GM12873 (cell line): ENCODE measurements around the gene GRAP2.

Experiments used
- TF ChIP-seq, protein P1 (sequence below): IDR thresholded peaks from 2 replicates; pipeline ENCODE4 v1.5.1; 2012; ENCODE audit warnings: low read depth, mild to moderate bottlenecking, moderate library complexity, low read length, control low read depth; ENCODE audit not compliant: insufficient read depth; ENCODE audit errors: missing control alignments

The GRAP2 gene

GRCh38 chr22:40009951-40010671 is 109.2 kb downstream of the GRAP2 start:
- TF ChIP-seq, protein P1, sequence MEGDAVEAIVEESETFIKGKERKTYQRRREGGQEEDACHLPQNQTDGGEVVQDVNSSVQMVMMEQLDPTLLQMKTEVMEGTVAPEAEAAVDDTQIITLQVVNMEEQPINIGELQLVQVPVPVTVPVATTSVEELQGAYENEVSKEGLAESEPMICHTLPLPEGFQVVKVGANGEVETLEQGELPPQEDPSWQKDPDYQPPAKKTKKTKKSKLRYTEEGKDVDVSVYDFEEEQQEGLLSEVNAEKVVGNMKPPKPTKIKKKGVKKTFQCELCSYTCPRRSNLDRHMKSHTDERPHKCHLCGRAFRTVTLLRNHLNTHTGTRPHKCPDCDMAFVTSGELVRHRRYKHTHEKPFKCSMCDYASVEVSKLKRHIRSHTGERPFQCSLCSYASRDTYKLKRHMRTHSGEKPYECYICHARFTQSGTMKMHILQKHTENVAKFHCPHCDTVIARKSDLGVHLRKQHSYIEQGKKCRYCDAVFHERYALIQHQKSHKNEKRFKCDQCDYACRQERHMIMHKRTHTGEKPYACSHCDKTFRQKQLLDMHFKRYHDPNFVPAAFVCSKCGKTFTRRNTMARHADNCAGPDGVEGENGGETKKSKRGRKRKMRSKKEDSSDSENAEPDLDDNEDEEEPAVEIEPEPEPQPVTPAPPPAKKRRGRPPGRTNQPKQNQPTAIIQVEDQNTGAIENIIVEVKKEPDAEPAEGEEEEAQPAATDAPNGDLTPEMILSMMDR: no peak

- TF ChIP-seq, protein P1: no peak
These were observed 109.9 kb downstream of the GRAP2 start for GRCh38 chr22:40010746-40011145.

DNA sequence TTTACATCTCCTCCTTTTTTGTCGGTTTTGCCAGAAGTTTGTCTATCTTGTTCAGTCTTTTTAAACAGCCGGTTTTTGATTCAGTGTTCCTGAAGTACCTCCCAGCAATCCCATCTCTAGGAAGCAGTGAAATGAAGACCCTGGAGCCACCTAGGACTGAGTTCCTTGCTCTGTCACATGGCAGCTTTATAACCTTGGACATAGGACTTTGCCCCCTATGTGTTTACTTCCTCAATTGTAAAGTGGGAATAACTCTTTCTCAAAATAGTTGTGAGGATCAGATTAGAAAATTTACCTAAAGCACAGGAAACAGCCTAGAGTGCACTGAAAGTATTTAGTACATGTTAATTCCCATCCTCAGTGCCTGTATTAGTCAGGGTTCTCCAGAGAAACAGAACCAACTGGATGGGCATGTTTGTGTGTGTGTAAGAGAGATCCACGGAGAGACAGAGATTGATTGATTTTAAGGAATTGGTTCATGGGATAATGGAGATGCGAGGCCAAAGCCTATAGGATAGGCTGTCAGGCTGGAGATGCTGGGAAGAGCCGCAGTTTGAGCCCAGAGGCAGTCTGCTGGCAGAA is 113.9 kb downstream of the GRAP2 start:
- TF ChIP-seq, protein P1: no peak

DNA sequence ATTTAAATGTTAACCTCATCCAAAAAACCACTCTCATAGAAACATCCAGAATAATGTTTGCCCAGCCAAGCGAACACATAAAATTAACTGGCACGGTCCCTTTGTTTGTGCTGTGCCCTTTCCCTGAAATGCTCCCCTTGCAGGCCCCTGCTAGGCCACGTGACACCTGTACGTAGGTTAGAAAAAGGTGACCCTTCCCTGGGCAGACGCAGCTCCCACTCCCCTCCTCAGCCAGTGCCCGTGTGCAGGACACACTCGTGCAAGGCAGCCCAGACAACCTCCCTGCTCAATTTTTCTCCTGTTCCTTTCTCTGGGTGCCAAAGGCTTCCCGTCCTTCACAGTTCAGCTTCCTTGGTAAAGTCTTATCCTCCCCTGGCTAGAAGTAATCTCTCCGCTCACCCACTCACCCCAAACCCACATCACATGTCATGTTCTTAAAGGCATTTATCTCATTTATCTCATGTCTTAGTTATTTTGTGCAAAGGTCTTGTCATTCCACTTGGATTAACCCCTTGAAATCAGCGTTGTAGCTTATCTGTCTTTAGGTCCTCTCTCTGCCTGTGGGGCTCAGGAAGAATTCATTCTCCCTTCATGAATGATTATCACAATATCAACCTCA is 114.6 kb downstream of the GRAP2 start:
- TF ChIP-seq, protein P1: no peak

DNA sequence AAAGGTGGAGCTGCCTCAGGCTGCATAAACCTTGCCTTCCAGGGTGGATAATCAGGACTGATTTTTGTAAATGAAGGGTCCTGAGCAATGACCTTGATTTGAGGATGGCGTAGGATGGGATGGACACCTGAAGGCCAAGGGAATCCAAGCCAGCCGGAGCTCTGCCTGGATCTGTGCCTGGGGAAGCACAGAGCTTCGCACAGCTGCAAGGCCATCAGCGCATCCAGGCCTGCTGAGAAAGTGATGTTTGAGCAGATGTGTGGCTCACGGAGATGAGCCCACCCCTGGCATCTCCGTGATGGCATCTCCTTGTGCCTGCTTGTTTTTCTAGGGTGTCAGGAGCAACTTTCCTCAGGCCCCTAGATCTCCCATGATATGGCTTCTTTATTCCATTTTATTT is 117.2 kb downstream of the GRAP2 start:
- TF ChIP-seq, protein P1: no peak

GRCh38 chr22:40019100-40019499 is 118.2 kb downstream of the GRAP2 start:
- TF ChIP-seq, protein P1: no peak

DNA sequence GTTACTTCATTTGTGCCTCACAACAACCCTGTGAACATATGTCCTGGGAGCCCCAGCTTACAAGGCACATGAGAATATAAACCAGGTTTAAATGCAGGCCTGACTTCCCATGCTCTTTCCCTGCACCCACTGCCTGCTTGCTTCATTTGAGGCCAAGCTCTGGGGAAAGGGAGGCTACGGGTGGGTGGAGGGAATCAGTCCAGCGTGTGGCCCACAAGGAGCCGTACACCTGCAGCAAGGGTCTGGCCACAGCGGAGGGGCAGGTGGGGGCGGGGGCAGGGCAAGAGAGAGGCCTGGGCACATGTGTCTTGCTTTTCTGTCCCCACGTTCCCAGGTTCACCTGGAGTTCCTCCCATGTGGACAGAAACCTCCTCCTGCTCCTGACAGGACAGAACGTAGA is 120.1 kb downstream of the GRAP2 start:
- TF ChIP-seq, protein P1: no peak
